Measurements from ENCODE around the gene TCEAL6. TPM values are rescaled to one million over a fixed set of nuclear protein-coding genes. Genes with fewer than 3 reads are reported as not detected.

The TCEAL6 gene
- total and polyA plus RNA-seq, 2 experiments from 2014 or later: not detected

DNA sequence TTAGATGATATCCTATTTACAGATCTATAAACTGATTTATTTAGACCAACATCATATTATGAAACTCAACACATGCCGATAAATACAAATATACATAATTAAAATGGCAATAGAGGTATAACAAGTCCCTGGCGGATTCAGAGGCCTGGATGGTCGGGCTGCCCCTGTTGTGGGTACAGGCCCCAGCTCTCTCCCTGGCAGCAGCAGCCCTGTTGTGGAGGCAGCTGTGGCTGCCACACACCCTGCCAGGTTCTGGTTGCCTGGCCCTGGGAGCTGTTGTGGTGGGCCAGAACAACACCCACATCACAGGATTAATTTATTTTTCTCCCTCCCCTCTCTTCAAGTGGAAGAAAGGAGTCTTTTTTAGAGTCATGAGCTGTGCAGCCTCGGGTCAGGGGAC, 28.9 kb downstream of the TCEAL6 start:
- Histone ChIP-seq H3K4me1 (ENCODE audit: low read depth) (no peaks in the 10 kb centered on the region), H3K27me3 (no peaks in the 10 kb centered on the region), H3K9me3 (ENCODE audit: low read depth) (no peaks in the 10 kb centered on the region), H3K36me3 (no peaks in the 10 kb centered on the region), H3K27ac (no peak overlapping the region), H3K4me3 (no peak overlapping the region)
- DNase-seq (ENCODE audit: low read depth in 1 of 2, low spot score in 1 of 2): no peak
- TF ChIP-seq, protein P1, sequence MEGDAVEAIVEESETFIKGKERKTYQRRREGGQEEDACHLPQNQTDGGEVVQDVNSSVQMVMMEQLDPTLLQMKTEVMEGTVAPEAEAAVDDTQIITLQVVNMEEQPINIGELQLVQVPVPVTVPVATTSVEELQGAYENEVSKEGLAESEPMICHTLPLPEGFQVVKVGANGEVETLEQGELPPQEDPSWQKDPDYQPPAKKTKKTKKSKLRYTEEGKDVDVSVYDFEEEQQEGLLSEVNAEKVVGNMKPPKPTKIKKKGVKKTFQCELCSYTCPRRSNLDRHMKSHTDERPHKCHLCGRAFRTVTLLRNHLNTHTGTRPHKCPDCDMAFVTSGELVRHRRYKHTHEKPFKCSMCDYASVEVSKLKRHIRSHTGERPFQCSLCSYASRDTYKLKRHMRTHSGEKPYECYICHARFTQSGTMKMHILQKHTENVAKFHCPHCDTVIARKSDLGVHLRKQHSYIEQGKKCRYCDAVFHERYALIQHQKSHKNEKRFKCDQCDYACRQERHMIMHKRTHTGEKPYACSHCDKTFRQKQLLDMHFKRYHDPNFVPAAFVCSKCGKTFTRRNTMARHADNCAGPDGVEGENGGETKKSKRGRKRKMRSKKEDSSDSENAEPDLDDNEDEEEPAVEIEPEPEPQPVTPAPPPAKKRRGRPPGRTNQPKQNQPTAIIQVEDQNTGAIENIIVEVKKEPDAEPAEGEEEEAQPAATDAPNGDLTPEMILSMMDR (IDR thresholded peaks at IDR 0.05; ENCODE audit: low read depth, low read length): no peak

Other genes with a start within 250 kb of the TCEAL6 start
- 3.5 and 7.3 TPM in 2 replicates for gene ZMAT1, start 210.5 kb downstream of the TCEAL6 start, total RNA-seq
- 5.1 and 8.2 TPM in 2 replicates for gene ZMAT1, start 210.5 kb downstream of the TCEAL6 start, polyA plus RNA-seq
- gene TCEAL2, start 16.8 kb downstream of the TCEAL6 start, total RNA-seq: 1.2 and 2.4 TPM in 2 replicates
- gene TCEAL2, start 16.8 kb downstream of the TCEAL6 start, polyA plus RNA-seq: 4.5 and 6.4 TPM in 2 replicates
- 6.3 and 10.6 TPM in 2 replicates for gene BEX5, start 13.5 kb upstream of the TCEAL6 start, total RNA-seq
- 7.3 and 10.3 TPM in 2 replicates for gene BEX5, start 13.5 kb upstream of the TCEAL6 start, polyA plus RNA-seq
- gene TCP11X1, start 72.8 kb upstream of the TCEAL6 start, total RNA-seq: not detected in 2 replicates
- not detected in 2 replicates for gene TCP11X1, start 72.8 kb upstream of the TCEAL6 start, polyA plus RNA-seq
- gene NXF2, start 104.7 kb upstream of the TCEAL6 start, total RNA-seq: not detected in 2 replicates
- 0.12 TPM in 1 of 2 replicates, not detected in the other for gene NXF2, start 104.7 kb upstream of the TCEAL6 start, polyA plus RNA-seq